GM19043 (cell line): ENCODE results near the gene INF2.

Experiments
- ATAC-seq: cut with Tn5 transposase; IDR thresholded peaks from one replicate; pipeline ENCODE4 v1.9.1; 2021; ENCODE audit warnings: low read depth; ENCODE audit not compliant: unreplicated experiment

Gene INF2

GRCh38 chr14:104731320-104732294 is 42.2 kb downstream of the INF2 start:
- ATAC-seq = no peak

- no peak for ATAC-seq
Observed at GRCh38 chr14:104732355-104732804, 43.0 kb downstream of the INF2 start.

GRCh38 chr14:104732931-104733681 is 43.7 kb downstream of the INF2 start:
- ATAC-seq = no peak

- ATAC-seq = no peak
Observed at GRCh38 chr14:104734051-104734587, 44.7 kb downstream of the INF2 start.

GRCh38 chr14:104734601-104734990 is 45.2 kb downstream of the INF2 start:
- ATAC-seq = no peak

- no peak for ATAC-seq
Observed at GRCh38 chr14:104734991-104735779, 45.8 kb downstream of the INF2 start.

GRCh38 chr14:104735830-104736642 is 46.6 kb downstream of the INF2 start:
- no peak for ATAC-seq

- ATAC-seq = no peak
Observed at GRCh38 chr14:104738375-104739019, 49.1 kb downstream of the INF2 start.

- no peak for ATAC-seq
Observed at GRCh38 chr14:104739026-104739425, 49.6 kb downstream of the INF2 start.

- no peak for ATAC-seq
Observed at GRCh38 chr14:104739546-104740516, 50.4 kb downstream of the INF2 start.

GRCh38 chr14:104741108-104741802 is 51.8 kb downstream of the INF2 start:
- no peak for ATAC-seq

GRCh38 chr14:104741803-104742251 is 52.4 kb downstream of the INF2 start:
- no peak for ATAC-seq

GRCh38 chr14:104742586-104743455 is 53.4 kb downstream of the INF2 start:
- no peak for ATAC-seq

- ATAC-seq = no peak
Observed at GRCh38 chr14:104743461-104744380, 54.3 kb downstream of the INF2 start.

GRCh38 chr14:104744484-104744883 is 55.1 kb downstream of the INF2 start:
- no peak for ATAC-seq
